Neural cell (in vitro differentiated cells): ENCODE measurements around the gene GNG7. TPM values are rescaled to one million over a fixed set of nuclear protein-coding genes. Genes with fewer than 3 reads are reported as not detected.
"Not testable (repeated sequence)": the region's sequence is repeated elsewhere in the genome, so short reads cannot be mapped to it uniquely, and the experiment has no call there.

ENCODE experiments used
- H2AFZ ChIP-seq: fragments of 200-600, 300-800 bp; sonication (generic), shearing (Covaris generic); 2 replicates; pipeline ENCODE4 v1.6.0; 2014; ENCODE audit warnings: low read depth, mild to moderate bottlenecking, antibody characterized with exemption, low read length, moderate library complexity
- H3F3A ChIP-seq: fragments of 200-600 bp; shearing (Covaris generic); 2 replicates; pipeline ENCODE4 v1.6.1; 2016; ENCODE audit warnings: mild to moderate bottlenecking, moderate library complexity, mixed read lengths, antibody characterized with exemption, low read length; ENCODE audit not compliant: insufficient read depth, poor library complexity, severe bottlenecking
- H3K27ac ChIP-seq: fragments of 200-600, 300-800 bp; sonication (generic), shearing (Covaris generic); 2 replicates; pipeline ENCODE4 v1.5.1; 2014; ENCODE audit warnings: mild to moderate bottlenecking, low read length, moderate library complexity
- H3K27me3 ChIP-seq: fragments of 300-800, 200-600 bp; sonication (generic), shearing (Covaris generic); 2 replicates; pipeline ENCODE4 v1.6.0; 2014; ENCODE audit warnings: mild to moderate bottlenecking, low read depth, low read length, moderate library complexity; ENCODE audit not compliant: insufficient read depth
- H3K36me3 ChIP-seq: fragments of 300-800, 200-600 bp; sonication (generic), shearing (Covaris generic); 2 replicates; pipeline ENCODE4 v1.5.1; 2014; ENCODE audit warnings: mild to moderate bottlenecking, antibody characterized with exemption, low read length, moderate library complexity; ENCODE audit not compliant: insufficient read depth
- H3K4me2 ChIP-seq: fragments of 300-800, 200-600 bp; sonication (generic), shearing (Covaris generic); 2 replicates; pipeline ENCODE4 v1.6.0; 2014; ENCODE audit warnings: mild to moderate bottlenecking, low read length
- H3K4me3 ChIP-seq: fragments of 300-800, 200-600 bp; sonication (generic), shearing (Covaris generic); 2 replicates; pipeline ENCODE4 v1.5.1; 2014; ENCODE audit warnings: mild to moderate bottlenecking, low read length, moderate library complexity
- H3K79me2 ChIP-seq: fragments of 200-600 bp; shearing (Covaris generic); replicated peaks from 2 replicates; pipeline ENCODE4 v1.6.0; 2014; ENCODE audit warnings: mild to moderate bottlenecking, low read length, moderate library complexity; ENCODE audit not compliant: insufficient read depth
- H3K9ac ChIP-seq: fragments of 300-800, 200-600 bp; sonication (generic), shearing (Covaris generic); 2 replicates; pipeline ENCODE4 v1.6.1; 2016; ENCODE audit warnings: mild to moderate bottlenecking, low read length, mixed read lengths
- H3K9me2 ChIP-seq: fragments of 200-600 bp; shearing (Covaris generic); 2 replicates; pipeline ENCODE4 v1.6.1; 2016; ENCODE audit warnings: mild to moderate bottlenecking, low read length, mixed read lengths; ENCODE audit not compliant: insufficient read depth
- H3K9me3 ChIP-seq: fragments of 200-600, 300-800 bp; sonication (generic), shearing (Covaris generic); 2 replicates; pipeline ENCODE4 v1.6.1; 2016; ENCODE audit warnings: mild to moderate bottlenecking, mixed run types, low read length, moderate library complexity, mixed read lengths
- H4K20me1 ChIP-seq: fragments of 200-600 bp; shearing (Covaris generic); 2 replicates; pipeline ENCODE4 v1.6.1; 2016; ENCODE audit warnings: mild to moderate bottlenecking, mixed run types; ENCODE audit not compliant: insufficient read depth
- EP300 ChIP-seq: fragments of 450-650 bp; conservative IDR thresholded peaks from 2 replicates; pipeline ENCODE4 v1.6.1; 2014; ENCODE audit warnings: antibody characterized with exemption, mild to moderate bottlenecking, moderate library complexity; ENCODE audit not compliant: poor library complexity, severe bottlenecking
- EZH2 ChIP-seq: fragments of 200-600, 300-800 bp; shearing (Covaris generic), sonication (generic); IDR thresholded peaks from 2 replicates; pipeline ENCODE4 v1.6.1; 2014; ENCODE audit warnings: antibody characterized with exemption, low read length, borderline replicate concordance, mild to moderate bottlenecking; ENCODE audit not compliant: insufficient read depth, poor library complexity, severe bottlenecking
- MXI1 ChIP-seq: fragments of 450-650 bp; conservative IDR thresholded peaks from 2 replicates; pipeline ENCODE4 v1.6.1; 2014; ENCODE audit warnings: antibody characterized with exemption, mild to moderate bottlenecking; ENCODE audit not compliant: poor library complexity, severe bottlenecking
- POLR2AphosphoS5 ChIP-seq: IDR thresholded peaks from 2 replicates; pipeline ENCODE4 v1.6.1; 2012
- RAD21 ChIP-seq: fragments of 450-650 bp; conservative IDR thresholded peaks from 2 replicates; pipeline ENCODE4 v1.6.1; 2014; ENCODE audit warnings: antibody characterized with exemption, mild to moderate bottlenecking, moderate library complexity
- SMC3 ChIP-seq: fragments of 450-650 bp; conservative IDR thresholded peaks from 2 replicates; pipeline ENCODE4 v1.6.1; 2014; ENCODE audit warnings: antibody characterized with exemption, mild to moderate bottlenecking, moderate library complexity; ENCODE audit not compliant: poor library complexity
- TAF1 ChIP-seq: IDR thresholded peaks from 2 replicates; pipeline ENCODE4 v1.6.1; 2012; ENCODE audit warnings: low read depth
- polyA plus RNA-seq: library from polyadenylated mRNA; depleted of rRNA; stranded (reverse); fragments of >200 nt; gene quantifications from 2 replicates; pipeline ENCODE4 v1.2.3, GENCODE V29; 2014
- TF ChIP-seq, protein P1 (sequence below): IDR thresholded peaks from 2 replicates; pipeline ENCODE4 v1.6.1; 2012; ENCODE audit warnings: borderline replicate concordance
- TF ChIP-seq, protein P2 (sequence below): fragments of 450-650 bp; IDR thresholded peaks from 2 replicates; pipeline ENCODE4 v1.5.1; 2014; ENCODE audit warnings: antibody characterized with exemption, mild to moderate bottlenecking, moderate library complexity; ENCODE audit not compliant: poor library complexity, severe bottlenecking

The GNG7 gene
- polyA plus RNA-seq, 1 donor from 2014 or later: 3.0 TPM

DNA sequence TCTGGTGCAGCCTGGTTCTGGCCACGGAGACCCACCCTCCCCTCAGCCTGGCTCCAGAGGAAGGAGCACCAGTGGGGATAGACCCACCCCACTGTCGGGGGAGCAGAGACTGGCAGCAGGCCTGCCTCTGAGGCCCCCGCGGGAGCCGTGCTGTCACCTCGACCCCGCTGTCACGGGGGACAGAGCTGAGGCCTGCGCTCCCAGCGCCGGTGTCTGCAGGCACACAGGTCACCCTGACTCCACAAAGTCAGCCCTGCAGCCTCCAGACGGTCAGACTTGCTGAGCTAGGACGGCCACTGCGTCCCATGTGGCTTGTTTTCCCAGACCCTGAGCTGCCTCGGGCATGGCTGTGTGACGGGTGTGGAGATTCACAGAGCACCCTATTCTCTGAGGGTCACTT lies 32.3 kb downstream of the GNG7 start:
- Histone ChIP-seq H3K27me3 (no peaks in the 10 kb centered on the region), H3K27ac (no peak overlapping the region), H3F3A (no peaks in the 10 kb centered on the region), H3K9me2 (no peaks in the 10 kb centered on the region), H2AFZ (no peak overlapping the region), H3K36me3 (no peaks in the 10 kb centered on the region), H3K4me2 (no peak overlapping the region), H3K9me3 (no peaks in the 10 kb centered on the region), H4K20me1 (no peaks in the 10 kb centered on the region), H3K4me3 (no peak overlapping the region), H3K9ac (no peak overlapping the region), H3K79me2 (no peaks in the 10 kb centered on the region)
- no peak for TF ChIP-seq EP300

DNA sequence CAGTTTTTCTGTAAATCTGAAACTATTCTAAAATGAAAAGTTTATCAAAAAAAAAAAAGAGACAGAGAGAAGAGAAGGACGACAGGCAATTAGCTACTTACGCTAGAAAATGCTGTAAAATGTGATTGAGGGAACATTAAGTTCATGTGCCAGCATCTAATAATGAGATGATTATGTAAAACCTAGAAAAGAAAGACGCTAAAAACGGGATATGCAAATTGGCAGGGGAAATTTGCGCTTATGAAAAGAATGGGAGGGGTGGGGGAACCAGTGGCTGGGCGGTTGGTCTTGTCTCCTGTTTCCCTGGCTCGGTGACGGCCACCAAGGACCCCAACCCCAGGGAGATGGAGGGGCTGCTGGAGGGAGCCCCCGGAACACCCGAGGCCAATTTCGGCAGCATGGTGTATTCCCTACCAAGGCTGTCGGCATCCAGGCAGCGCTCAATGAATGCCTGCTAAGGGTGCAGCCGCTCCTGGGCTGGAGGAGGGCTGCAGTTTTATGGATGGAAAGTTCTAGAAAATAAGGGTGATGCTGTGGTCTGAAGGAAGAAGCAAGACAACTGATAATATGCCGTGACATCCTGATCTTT lies 34.2 kb downstream of the GNG7 start:
- no peaks in the 10 kb centered on the region for H3K9me3 ChIP-seq
- TF ChIP-seq TAF1 (no peak), MXI1 (no peak), SMC3 (no peak), EZH2 (no peak), POLR2AphosphoS5 (no peak), RAD21 (no peak), EP300 (no peak)
- TF ChIP-seq, protein P1, sequence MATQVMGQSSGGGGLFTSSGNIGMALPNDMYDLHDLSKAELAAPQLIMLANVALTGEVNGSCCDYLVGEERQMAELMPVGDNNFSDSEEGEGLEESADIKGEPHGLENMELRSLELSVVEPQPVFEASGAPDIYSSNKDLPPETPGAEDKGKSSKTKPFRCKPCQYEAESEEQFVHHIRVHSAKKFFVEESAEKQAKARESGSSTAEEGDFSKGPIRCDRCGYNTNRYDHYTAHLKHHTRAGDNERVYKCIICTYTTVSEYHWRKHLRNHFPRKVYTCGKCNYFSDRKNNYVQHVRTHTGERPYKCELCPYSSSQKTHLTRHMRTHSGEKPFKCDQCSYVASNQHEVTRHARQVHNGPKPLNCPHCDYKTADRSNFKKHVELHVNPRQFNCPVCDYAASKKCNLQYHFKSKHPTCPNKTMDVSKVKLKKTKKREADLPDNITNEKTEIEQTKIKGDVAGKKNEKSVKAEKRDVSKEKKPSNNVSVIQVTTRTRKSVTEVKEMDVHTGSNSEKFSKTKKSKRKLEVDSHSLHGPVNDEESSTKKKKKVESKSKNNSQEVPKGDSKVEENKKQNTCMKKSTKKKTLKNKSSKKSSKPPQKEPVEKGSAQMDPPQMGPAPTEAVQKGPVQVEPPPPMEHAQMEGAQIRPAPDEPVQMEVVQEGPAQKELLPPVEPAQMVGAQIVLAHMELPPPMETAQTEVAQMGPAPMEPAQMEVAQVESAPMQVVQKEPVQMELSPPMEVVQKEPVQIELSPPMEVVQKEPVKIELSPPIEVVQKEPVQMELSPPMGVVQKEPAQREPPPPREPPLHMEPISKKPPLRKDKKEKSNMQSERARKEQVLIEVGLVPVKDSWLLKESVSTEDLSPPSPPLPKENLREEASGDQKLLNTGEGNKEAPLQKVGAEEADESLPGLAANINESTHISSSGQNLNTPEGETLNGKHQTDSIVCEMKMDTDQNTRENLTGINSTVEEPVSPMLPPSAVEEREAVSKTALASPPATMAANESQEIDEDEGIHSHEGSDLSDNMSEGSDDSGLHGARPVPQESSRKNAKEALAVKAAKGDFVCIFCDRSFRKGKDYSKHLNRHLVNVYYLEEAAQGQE: no peak
- TF ChIP-seq, protein P2, sequence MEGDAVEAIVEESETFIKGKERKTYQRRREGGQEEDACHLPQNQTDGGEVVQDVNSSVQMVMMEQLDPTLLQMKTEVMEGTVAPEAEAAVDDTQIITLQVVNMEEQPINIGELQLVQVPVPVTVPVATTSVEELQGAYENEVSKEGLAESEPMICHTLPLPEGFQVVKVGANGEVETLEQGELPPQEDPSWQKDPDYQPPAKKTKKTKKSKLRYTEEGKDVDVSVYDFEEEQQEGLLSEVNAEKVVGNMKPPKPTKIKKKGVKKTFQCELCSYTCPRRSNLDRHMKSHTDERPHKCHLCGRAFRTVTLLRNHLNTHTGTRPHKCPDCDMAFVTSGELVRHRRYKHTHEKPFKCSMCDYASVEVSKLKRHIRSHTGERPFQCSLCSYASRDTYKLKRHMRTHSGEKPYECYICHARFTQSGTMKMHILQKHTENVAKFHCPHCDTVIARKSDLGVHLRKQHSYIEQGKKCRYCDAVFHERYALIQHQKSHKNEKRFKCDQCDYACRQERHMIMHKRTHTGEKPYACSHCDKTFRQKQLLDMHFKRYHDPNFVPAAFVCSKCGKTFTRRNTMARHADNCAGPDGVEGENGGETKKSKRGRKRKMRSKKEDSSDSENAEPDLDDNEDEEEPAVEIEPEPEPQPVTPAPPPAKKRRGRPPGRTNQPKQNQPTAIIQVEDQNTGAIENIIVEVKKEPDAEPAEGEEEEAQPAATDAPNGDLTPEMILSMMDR: no peak
- H3K27me3 ChIP-seq: no peaks in the 10 kb centered on the region
- no peak overlapping the region for H2AFZ ChIP-seq
- no peak overlapping the region for H3K4me3 ChIP-seq
- no peaks in the 10 kb centered on the region for H3K79me2 ChIP-seq
- H3K9me2 ChIP-seq: no peaks in the 10 kb centered on the region
- H3K27ac ChIP-seq: no peak overlapping the region
- no peaks in the 10 kb centered on the region for H3F3A ChIP-seq
- H3K9ac ChIP-seq: no peak overlapping the region
- H4K20me1 ChIP-seq: no peaks in the 10 kb centered on the region
- H3K4me2 ChIP-seq: no peak overlapping the region
- no peaks in the 10 kb centered on the region for H3K36me3 ChIP-seq

DNA sequence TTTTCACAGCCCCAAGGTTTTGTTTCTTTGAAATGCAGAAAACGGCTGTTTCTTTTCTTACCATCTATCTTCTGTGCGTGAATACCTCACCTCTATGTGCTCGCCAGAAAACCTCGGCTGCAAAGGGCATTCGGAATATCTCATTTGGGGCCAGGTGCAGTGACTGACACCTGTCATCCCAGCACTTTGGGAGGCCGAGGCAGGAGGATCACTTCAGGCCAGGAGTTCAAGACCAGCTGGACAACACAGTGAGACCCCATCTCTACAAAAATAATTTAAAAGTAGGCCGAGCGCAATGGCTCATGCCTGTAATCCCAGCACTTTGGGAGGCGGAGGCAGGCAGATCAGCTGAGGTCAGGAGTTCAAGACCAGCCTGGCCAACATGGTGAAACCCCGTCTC lies 35.1 kb downstream of the GNG7 start:
- not testable (repeated sequence) for H3K27ac ChIP-seq, H3K4me2 ChIP-seq, H3K36me3 ChIP-seq, H3K79me2 ChIP-seq, H3K9me2 ChIP-seq, H3K9ac ChIP-seq, H3K27me3 ChIP-seq, H3K9me3 ChIP-seq, H3K4me3 ChIP-seq, H3F3A ChIP-seq, H2AFZ ChIP-seq, H4K20me1 ChIP-seq
